Stimulated activated CD4-positive, alpha-beta T cell treated with anti-CD3 and anti-CD28 coated beads, Interleukin-4, amount 100 ng/mL, for 4 hours (primary cell): ENCODE measurements around the gene MICAL2.

Source experiments
- DNase-seq, 2 experiments: peaks; one replicate each; pipeline ENCODE4 v3.0.0-alpha.2; 2020

Gene MICAL2

GRCh38 chr11:12100841-12101242 is 9.5 kb upstream of the MICAL2 start:
- no peak for DNase-seq

GRCh38 chr11:12101318-12101717 is 9.1 kb upstream of the MICAL2 start:
- DNase-seq: no peak

GRCh38 chr11:12102588-12103410 is 7.6 kb upstream of the MICAL2 start:
- no peak for DNase-seq

GRCh38 chr11:12103411-12104225 is 6.8 kb upstream of the MICAL2 start:
- DNase-seq: no peak

- DNase-seq: no peak
These were observed 4.9 kb upstream of the MICAL2 start for GRCh38 chr11:12105471-12105870.

DNA sequence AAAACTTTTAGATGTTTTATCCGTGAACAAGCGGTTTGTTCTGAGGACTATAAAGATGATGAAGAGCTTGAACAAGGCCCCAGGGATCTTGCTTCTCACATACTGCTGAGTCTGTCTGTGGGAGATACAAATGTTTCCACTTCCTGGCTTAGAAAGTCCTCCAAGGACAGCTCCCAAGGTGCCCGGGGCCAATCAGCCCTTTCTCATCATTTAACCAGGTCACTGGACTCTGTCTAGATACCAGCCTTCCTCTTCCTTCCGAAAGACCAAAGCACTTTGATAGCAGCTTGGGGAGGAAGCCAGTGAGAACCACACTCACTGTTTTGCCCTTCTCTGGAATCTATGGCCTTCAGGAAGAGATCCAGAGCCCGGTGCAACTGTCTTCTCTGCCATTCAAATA is 4.3 kb upstream of the MICAL2 start:
- no peak for DNase-seq

- no peak for DNase-seq
These were observed 3.9 kb upstream of the MICAL2 start for GRCh38 chr11:12106501-12106900.

DNA sequence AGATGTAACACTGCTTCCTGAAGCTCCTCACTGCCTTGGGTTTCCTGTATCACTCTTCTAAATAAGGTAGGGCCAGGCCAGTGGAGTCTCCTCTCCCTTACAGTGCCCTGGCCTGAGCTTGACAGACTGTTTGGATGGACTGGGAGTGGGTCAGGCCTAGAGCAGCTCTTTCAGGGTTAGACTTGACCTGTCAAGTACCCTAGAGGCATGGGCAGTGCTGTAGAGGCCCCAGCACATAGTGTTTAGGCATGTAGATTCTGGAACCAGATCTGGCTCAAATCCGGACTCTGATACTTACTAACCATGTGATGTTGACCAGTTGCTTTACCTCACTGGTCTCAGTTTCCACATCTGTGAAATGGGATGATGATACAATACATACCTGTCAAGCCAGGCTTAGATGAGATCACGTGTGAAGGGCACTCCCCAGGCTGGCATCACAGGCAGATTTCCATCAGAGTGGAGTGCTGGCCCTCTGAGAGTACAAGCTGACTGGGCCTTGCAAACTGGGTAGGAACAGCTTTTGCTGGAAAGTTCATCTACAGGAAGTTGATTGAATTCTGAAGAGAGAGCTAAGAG is 1.4 kb upstream of the MICAL2 start:
- DNase-seq: no peak

DNA sequence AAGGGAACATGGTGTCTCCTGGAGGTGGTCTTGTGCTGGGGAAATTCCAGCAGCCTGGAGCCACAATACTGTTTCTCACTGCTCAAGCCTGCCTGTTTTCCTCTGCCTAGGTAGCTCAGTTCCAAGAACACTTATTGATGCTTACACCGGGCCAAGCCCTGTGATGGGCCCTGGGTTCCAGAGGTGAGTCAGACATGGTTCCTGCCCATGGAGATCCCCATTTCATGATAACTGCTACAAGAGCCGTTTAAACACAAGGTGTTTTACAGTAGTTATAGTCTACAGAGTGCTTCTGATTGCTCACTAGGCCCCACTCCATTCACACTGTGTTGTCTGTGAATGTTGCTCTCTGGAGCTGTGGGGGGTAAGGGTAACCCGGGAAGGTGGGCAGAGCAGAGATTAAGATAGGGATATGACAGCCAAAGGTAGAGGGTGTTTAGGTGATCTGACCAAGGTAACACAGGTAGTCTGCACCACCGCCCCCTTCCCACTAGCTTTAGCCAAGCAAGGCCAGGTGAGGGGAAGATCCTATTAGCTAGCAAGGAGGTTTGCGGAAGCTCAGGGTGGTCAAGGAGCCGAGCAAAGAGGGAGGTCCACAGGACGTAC is 696 bp upstream of the MICAL2 start:
- no peak for DNase-seq

DNA sequence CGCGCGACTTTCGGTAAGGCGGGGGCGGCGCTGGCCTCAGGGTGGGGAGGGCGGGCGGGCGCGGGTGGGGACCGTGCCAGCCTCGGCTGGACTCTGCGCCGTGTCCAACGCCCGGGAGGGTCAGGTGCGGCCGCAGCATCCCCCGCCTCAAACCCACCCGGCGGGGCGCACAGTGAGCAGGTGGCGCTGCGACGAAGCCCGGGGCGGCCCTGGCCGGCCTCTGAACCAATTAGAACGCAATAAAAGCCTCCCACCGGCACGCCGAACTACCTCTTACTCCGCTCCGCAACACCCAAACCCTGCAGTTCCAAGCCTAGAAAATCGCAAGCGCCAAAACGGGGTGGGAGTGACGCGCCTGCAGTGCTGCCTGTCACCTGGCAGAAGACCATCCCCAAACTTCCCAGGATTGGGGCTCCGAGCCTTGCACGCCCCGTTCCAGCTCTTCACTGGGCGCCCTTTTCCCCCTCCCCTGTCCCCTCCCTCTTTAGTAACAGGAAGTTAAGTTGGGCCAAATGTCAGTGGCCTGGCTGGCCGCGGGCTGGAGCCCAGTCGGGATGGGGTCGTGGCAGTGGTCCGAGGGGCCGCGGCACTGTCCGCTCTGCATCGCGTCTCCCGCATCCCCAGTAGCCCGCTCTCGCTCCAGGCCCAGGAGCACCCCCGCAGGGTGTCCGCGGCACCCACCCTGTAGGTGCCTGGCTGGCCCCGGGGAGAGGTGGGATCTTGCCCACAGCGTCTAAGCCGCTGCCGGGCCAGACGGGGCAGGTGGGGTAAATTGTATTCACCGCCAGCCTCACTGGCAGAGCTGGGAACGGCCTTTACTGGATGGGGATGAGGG is 541 bp downstream of the MICAL2 start:
- peak in 1 of 2 experiments; percentile 27 for DNase-seq

GRCh38 chr11:12111549-12112520 is 1.4 kb downstream of the MICAL2 start:
- DNase-seq: no peak

DNA sequence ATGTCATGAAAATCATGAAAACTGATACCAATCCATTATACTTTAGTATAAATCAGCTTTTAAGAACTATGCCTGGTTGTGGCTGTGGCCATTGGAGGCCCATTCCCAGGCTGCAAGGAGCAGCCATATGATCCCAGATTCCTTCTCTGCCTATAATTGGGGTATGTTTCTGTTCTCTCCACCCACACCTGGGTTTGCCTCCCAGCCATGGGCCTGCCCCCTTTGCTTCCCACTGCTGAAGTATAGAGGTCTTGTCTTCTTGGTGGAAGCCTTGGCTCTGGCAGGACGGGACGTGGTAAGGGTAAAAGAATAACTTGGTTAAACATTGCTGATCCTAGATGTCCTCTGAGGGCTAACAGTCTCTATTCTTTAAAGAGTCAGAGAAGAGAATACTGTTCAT is 2.4 kb downstream of the MICAL2 start:
- no peak for DNase-seq

DNA sequence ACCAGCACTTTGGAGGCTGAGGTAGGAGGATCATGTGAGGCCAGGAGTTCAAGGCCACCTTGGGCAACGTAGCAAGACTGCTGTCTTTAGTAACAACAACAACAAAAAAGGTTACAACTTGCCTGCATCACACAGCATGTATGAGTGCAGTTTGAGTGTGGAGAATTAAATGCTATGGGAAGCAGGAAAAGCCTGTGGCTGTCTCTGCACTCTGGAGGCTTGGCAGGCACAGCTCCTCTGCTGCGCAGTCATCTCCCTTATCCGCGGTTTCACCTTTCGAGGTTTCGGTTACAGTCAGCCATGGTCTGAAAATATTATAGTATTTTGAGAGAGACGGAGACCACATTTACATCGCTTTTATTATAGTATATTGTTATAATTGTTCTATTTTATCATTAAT is 2.9 kb downstream of the MICAL2 start:
- DNase-seq: no peak

GRCh38 chr11:12114193-12115033 is 4.0 kb downstream of the MICAL2 start:
- no peak for DNase-seq

DNA sequence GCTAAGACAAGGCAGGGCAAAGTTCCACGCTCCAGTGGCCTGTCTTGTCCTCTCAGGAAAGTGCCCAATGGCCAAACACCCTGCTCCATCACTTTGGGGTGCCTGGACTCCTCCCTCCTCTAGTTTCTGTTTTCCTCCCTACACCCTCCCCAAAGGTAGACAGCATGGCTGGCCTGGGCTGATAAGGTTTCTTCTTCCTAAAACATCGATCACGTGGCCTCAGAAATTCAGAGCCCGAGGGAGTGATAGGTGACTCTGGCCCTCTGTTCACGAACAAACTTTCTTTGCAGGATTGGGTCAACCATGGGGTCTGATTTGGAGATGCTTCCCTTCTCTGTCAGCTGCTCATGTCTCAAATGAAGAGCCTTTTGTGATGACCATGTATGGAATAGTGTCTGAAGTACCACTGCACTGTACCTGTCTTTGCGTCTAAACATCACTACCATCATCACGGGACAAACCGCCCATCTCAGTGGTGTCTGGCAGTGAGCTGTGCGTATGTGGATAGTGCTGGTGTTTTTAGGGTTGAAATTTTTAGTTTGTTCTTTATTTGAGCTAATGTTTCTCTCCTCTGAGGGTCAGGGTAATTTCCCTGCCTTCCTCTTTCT is 6.1 kb downstream of the MICAL2 start:
- no peak for DNase-seq

DNA sequence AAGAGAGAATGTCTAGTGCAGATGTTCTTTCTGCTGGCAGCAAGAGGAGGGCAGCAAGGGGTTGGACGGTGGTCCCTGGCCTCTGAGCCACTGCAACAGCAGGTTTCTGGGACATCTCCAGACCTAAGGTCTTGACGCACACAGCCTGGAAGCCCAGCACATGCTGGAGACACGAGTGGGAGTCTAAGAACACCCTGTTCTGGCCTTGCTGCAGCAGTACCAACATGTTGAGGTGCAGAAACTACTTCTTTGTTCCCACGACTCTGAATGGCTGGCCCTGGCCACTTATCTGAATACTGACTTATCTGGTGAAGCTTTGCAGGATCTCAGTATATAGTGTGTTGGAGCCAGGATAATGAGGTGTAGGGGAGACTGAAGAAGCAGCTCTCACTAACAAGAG is 6.8 kb downstream of the MICAL2 start:
- no peak for DNase-seq

DNA sequence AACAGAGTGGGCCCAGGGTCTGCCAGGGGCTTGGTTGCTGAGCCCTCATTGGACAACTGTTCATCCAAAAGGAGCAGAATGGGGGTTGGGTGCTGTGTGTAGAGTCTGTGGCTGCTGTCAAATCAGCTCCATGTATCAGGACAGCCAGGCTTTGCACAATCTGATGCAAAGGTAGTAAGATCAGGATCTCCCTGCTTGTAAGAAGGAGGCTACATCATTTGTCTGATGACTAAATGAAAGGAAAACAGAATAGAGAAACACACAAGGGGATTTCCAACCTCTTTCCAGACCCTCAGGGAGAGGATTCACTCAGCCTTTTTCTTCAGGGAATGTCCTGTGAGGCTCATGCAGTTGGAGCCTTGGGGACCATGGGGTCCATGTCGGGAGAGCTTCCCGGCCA is 7.2 kb downstream of the MICAL2 start:
- no peak for DNase-seq

DNA sequence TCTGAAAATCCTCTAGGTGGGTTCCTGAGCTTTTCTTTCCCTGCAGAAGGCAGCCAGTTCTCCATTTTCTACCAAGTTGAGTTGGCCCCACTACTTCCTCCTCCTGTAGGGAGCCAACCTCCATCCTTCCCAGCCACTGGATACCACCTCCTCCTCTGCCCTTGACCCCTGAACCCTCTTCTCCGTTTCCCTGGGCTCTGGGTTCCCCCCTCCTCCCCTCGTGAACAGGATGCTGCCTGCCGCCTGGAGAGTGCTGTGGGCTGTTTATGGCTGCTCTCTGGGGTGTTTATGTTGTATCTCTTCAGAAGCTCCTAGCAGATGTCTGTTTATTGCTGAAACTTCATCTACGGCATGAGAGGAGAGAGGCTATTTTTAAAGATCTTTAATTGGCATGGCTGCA is 8.6 kb downstream of the MICAL2 start:
- DNase-seq: no peak

- DNase-seq: no peak
These were observed 9.1 kb downstream of the MICAL2 start for GRCh38 chr11:12119502-12119901.
